Measurements from ENCODE around the gene PPP1R12B. TPM values are rescaled to one million over a fixed set of nuclear protein-coding genes. Genes with fewer than 3 reads are reported as not detected.

Gene PPP1R12B
- polyA plus RNA-seq, 3 donors, result 2.8 to 9.8 (median 8.1) TPM

Other genes with a start within 250 kb of the PPP1R12B start
- gene GPR37L1, start 225.8 kb upstream of the PPP1R12B start, polyA plus RNA-seq, result under 1 TPM in 2 of 3 donors, not detected in 1; 0.01 to 0.03 TPM
- gene ARL8A, start 204.0 kb upstream of the PPP1R12B start, polyA plus RNA-seq, result 10 to 100 TPM; 14.3 to 36.4 (median 31.0) TPM
- gene PTPN7, start 188.1 kb upstream of the PPP1R12B start, polyA plus RNA-seq, result 1 to 10 TPM in 2 of 3 donors, under 1 TPM in 1; 0.47 to 2.9 (median 1.1) TPM
- 1 to 10 TPM in 1 of 3 donors, under 1 TPM in 2; 0.05 to 1.0 (median 0.28) TPM for gene LGR6, start 154.9 kb upstream of the PPP1R12B start, polyA plus RNA-seq
- gene UBE2T, start 6.8 kb upstream of the PPP1R12B start, polyA plus RNA-seq, result 1 to 10 TPM in 2 of 3 donors, under 1 TPM in 1; 0.59 to 6.4 (median 1.8) TPM

All from adipose tissue (tissue), 3 donors.